ENCODE results near the gene FHL5. TPM values are rescaled to one million over a fixed set of nuclear protein-coding genes. Genes with fewer than 3 reads are reported as not detected.

The FHL5 gene, protein sequence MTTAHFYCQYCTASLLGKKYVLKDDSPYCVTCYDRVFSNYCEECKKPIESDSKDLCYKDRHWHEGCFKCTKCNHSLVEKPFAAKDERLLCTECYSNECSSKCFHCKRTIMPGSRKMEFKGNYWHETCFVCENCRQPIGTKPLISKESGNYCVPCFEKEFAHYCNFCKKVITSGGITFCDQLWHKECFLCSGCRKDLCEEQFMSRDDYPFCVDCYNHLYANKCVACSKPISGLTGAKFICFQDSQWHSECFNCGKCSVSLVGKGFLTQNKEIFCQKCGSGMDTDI
- total RNA-seq (2022; extraction: Qiagen RNA extraction; ENCODE audit: low read depth) = not detected in 5 replicates

DNA sequence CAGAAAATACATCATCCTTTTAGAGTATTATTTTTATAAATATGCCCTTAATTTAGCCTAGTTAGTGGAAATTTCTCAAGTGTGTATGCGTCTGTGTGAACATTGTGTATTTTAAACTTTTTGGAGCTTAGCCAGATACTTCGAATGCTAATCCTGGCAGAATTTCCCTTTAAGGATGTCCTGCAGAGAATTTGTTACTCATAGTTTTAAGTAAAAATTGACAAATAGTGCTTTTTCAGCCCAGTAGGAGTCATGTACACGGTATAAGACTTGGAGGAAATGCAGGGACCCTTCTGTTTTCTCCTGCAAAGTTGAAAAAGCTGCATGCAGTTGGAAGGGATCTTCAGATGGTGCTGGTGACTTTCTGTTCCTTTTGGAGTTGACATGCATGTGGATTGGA is at the start of gene FHL5:
Gene FHL5 (plus strand): TSS at position 243 of the 400 bp plus-strand sequence. CDS start 40,486 bp downstream, outside the sequence.

DNA sequence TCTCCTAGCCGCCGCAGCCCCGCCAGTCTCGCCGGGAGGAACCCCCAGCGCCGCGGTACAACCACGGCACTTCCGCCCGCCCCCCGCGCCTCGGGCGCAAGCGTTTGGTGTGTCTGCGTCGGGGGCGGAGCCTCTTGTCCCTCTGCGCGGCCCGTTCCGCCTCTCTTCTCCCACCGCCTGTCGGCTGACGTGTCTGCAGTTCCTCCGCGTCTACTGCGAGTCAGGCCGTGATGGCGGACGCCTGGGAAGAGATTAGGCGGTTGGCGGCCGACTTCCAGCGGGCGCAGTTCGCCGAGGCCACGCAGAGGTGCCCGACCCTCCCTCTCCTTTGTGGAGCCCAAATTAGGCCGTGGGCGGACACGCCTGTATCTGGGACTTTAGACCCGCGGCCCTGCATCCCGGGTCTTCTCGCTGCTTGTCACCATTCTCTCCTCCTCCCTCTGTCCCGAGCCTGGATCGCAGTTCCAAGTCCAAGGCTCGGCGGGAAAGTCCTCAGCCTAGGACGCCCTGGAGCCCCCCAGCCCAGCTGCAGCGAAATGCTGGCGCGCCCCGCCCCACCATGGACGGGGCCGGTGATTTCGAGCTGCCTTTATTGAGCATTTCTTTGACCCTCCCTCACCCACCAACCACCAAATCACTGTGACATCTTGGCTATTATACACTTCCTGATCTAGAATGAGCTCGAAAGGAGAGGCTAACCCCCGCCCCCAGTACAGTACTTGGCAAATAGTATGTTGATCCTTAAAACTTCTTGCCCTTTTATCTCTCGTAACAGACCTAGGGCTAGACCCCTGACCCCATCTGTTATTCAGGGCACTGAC is 41.1 kb upstream of the FHL5 start, which contains the start of gene UFL1:
Gene UFL1 (plus strand): TSS at position 163 of the 821 bp plus-strand sequence. CDS start 68 bp downstream, at position 231.

Other genes starting within 250 kb of the FHL5 start
- 5.3 to 11.5 TPM (median 8.4 TPM) in 5 replicates for gene UFL1, start 41.3 kb upstream of the FHL5 start, total RNA-seq (2022; extraction: Qiagen RNA extraction; ENCODE audit: low read depth)

All from A549 treated with ZK216348 at 1 μM for 4 hours (cell line).